ENCODE data around the gene CAPN10.

- no peak for TF ChIP-seq FOXA1 (IDR thresholded peaks at IDR 0.05)
- TF ChIP-seq SP1 (IDR thresholded peaks at IDR 0.05), result no peak
- TF ChIP-seq ARNT (IDR thresholded peaks at IDR 0.05), result no peak
- no peak for TF ChIP-seq TARDBP (IDR thresholded peaks at IDR 0.05)
- no peak for TF ChIP-seq NFRKB (IDR thresholded peaks at IDR 0.05)
Measured at GRCh38 chr2:240626531-240627300, 40.2 kb downstream of the CAPN10 start.
